IMR-90 (cell line): ENCODE data around the gene CUX1.

Experiments
- CHD1 ChIP-seq: IDR thresholded peaks from 2 replicates; pipeline ENCODE4 v1.6.1; 2012; ENCODE audit warnings: low read depth, low read length, improper control_type of control experiment
- FOS ChIP-seq: fragments of 150-350 bp; IDR thresholded peaks from 2 replicates; pipeline ENCODE4 v1.6.1; 2016; ENCODE audit warnings: low read depth, low read length
- NFE2L2 ChIP-seq: fragments of 150-350 bp; IDR thresholded peaks from 2 replicates; pipeline ENCODE4 v1.6.1; 2016; ENCODE audit warnings: low read depth, mild to moderate bottlenecking, low read length
- POLR2A ChIP-seq: IDR thresholded peaks from 2 replicates; pipeline ENCODE4 v1.6.1; 2012; ENCODE audit warnings: mild to moderate bottlenecking, low read depth, low read length
- RAD21 ChIP-seq: IDR thresholded peaks from 2 replicates; pipeline ENCODE4 v1.6.1; 2012; ENCODE audit warnings: low read length, improper control_type of control experiment
- RCOR1 ChIP-seq: IDR thresholded peaks from 2 replicates; pipeline ENCODE4 v1.6.1; 2012; ENCODE audit warnings: mild to moderate bottlenecking, low read length, improper control_type of control experiment; ENCODE audit not compliant: insufficient replicate concordance
- TF ChIP-seq, protein P1 (sequence below): conservative IDR thresholded peaks from 2 replicates; pipeline ENCODE4 v1.5.1; 2012; ENCODE audit warnings: mild to moderate bottlenecking, low read depth, low read length, improper control_type of control experiment
- TF ChIP-seq, protein P2 (sequence below): fragments of 150-350 bp; IDR thresholded peaks from 2 replicates; pipeline ENCODE4 v1.6.1; 2016; ENCODE audit warnings: low read depth, mild to moderate bottlenecking, low read length, moderate library complexity, borderline replicate concordance

DNA sequence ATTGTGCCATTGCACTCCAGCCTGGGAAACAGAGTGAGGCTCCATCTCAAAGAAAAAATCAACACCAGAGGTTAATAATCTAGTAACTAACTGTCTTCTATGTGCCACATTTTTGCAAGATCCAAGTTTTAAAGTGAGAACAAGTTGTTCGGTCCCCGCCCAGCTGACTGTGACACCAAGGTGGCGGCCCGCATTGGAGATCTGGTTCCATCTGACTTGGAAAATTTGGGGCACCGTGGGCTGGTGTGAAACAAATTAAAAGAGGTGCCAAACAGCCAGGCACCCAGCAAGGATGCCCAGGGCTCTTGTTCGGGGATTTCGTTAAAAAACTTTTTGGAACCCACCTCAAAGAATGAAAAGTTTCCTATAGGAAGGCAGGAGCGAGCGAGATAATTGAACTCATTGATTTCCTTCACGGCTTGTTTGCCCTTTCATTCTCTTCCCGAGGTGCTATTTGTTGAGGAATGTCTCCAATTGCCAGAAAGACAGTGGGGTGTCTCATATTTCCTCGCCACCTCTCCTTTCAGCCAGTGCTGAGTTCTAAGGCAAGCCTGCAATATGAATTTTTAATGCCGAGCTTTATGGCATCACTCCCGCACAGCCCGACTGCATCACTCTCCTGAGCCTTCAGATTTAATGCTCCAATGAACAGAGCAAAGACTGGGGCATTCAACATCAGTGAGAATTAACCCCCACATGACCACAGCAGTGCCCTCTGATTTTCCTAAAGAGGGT is 312.4 kb downstream of the CUX1 start:
- TF ChIP-seq, protein P1, sequence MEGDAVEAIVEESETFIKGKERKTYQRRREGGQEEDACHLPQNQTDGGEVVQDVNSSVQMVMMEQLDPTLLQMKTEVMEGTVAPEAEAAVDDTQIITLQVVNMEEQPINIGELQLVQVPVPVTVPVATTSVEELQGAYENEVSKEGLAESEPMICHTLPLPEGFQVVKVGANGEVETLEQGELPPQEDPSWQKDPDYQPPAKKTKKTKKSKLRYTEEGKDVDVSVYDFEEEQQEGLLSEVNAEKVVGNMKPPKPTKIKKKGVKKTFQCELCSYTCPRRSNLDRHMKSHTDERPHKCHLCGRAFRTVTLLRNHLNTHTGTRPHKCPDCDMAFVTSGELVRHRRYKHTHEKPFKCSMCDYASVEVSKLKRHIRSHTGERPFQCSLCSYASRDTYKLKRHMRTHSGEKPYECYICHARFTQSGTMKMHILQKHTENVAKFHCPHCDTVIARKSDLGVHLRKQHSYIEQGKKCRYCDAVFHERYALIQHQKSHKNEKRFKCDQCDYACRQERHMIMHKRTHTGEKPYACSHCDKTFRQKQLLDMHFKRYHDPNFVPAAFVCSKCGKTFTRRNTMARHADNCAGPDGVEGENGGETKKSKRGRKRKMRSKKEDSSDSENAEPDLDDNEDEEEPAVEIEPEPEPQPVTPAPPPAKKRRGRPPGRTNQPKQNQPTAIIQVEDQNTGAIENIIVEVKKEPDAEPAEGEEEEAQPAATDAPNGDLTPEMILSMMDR: no peak
- TF ChIP-seq POLR2A: no peak
- no peak for TF ChIP-seq NFE2L2
- TF ChIP-seq RCOR1: no peak
- TF ChIP-seq, protein P2, sequence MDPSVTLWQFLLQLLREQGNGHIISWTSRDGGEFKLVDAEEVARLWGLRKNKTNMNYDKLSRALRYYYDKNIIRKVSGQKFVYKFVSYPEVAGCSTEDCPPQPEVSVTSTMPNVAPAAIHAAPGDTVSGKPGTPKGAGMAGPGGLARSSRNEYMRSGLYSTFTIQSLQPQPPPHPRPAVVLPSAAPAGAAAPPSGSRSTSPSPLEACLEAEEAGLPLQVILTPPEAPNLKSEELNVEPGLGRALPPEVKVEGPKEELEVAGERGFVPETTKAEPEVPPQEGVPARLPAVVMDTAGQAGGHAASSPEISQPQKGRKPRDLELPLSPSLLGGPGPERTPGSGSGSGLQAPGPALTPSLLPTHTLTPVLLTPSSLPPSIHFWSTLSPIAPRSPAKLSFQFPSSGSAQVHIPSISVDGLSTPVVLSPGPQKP: no peak
- no peak for TF ChIP-seq FOS
- no peak for TF ChIP-seq RAD21
- TF ChIP-seq CHD1: no peak
